HL-60 (cell line): ENCODE results near the gene SLC38A10.

Experiments
- DNase-seq, 2 experiments: peaks; one replicate each; pipeline ENCODE4 v3.0.0-alpha.2; 2010 to 2020; ENCODE audit warnings: low read depth in 1 of 2, low spot score in 1 of 2
- H3K27ac ChIP-seq: fragments of 250-450 bp; sonication (Bioruptor Pico); replicated peaks from 2 replicates; pipeline ENCODE4 v1.5.1; 2020; ENCODE audit warnings: mild to moderate bottlenecking, moderate library complexity
- H3K27me3 ChIP-seq: fragments of 250-450 bp; sonication (Bioruptor Pico); 2 replicates; pipeline ENCODE4 v1.5.1; 2021; ENCODE audit warnings: mild to moderate bottlenecking, moderate library complexity; ENCODE audit not compliant: insufficient read depth, poor library complexity, severe bottlenecking
- H3K4me3 ChIP-seq: replicated peaks from 2 replicates; pipeline ENCODE4 v1.5.1; 2011; ENCODE audit warnings: mild to moderate bottlenecking, control low read depth, low read length; ENCODE audit not compliant: insufficient read depth
- GABPA ChIP-seq: IDR thresholded peaks from 2 replicates; pipeline ENCODE4 v1.6.1; 2012; ENCODE audit warnings: low read depth
- POLR2AphosphoS5 ChIP-seq: IDR thresholded peaks from 2 replicates; pipeline ENCODE4 v1.6.1; 2012; ENCODE audit warnings: low read depth
- REST ChIP-seq: IDR thresholded peaks from 2 replicates; pipeline ENCODE4 v1.6.1; 2012; ENCODE audit warnings: low read depth; ENCODE audit not compliant: insufficient replicate concordance
- SPI1 ChIP-seq: IDR thresholded peaks from 2 replicates; pipeline ENCODE4 v1.6.1; 2012; ENCODE audit warnings: low read depth, mild to moderate bottlenecking, borderline replicate concordance
- TF ChIP-seq, protein P1 (sequence below): IDR thresholded peaks from one replicate; pipeline ENCODE4 v1.5.1; 2011; ENCODE audit warnings: low read length, control low read depth, inconsistent platforms; ENCODE audit not compliant: insufficient read depth

The SLC38A10 gene

GRCh38 chr17:81261582-81262336 lies 33.3 kb downstream of the SLC38A10 start:
- TF ChIP-seq, protein P1, sequence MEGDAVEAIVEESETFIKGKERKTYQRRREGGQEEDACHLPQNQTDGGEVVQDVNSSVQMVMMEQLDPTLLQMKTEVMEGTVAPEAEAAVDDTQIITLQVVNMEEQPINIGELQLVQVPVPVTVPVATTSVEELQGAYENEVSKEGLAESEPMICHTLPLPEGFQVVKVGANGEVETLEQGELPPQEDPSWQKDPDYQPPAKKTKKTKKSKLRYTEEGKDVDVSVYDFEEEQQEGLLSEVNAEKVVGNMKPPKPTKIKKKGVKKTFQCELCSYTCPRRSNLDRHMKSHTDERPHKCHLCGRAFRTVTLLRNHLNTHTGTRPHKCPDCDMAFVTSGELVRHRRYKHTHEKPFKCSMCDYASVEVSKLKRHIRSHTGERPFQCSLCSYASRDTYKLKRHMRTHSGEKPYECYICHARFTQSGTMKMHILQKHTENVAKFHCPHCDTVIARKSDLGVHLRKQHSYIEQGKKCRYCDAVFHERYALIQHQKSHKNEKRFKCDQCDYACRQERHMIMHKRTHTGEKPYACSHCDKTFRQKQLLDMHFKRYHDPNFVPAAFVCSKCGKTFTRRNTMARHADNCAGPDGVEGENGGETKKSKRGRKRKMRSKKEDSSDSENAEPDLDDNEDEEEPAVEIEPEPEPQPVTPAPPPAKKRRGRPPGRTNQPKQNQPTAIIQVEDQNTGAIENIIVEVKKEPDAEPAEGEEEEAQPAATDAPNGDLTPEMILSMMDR: no peak
- no peak for TF ChIP-seq SPI1
- no peak for TF ChIP-seq POLR2AphosphoS5
- TF ChIP-seq GABPA: no peak
- no peak for TF ChIP-seq REST
- DNase-seq: peak in 1 of 2 experiments; percentile 30
- Histone ChIP-seq H3K27me3 (no peaks in the 10 kb centered on the region), H3K27ac (no peak overlapping the region), H3K4me3 (no peak overlapping the region)

GRCh38 chr17:81261096-81261495 lies 34.0 kb downstream of the SLC38A10 start:
- DNase-seq: no peak
- no peak overlapping the region for H3K4me3 ChIP-seq
- TF ChIP-seq REST: no peak
- TF ChIP-seq POLR2AphosphoS5: no peak
- TF ChIP-seq, protein P1: no peak
- TF ChIP-seq GABPA: no peak
- TF ChIP-seq SPI1: no peak
- H3K27me3 ChIP-seq: no peaks in the 10 kb centered on the region
- H3K27ac ChIP-seq: no peak overlapping the region

GRCh38 chr17:81260641-81261040 lies 34.5 kb downstream of the SLC38A10 start:
- Histone ChIP-seq H3K27ac (no peak overlapping the region), H3K4me3 (no peak overlapping the region), H3K27me3 (no peaks in the 10 kb centered on the region)
- TF ChIP-seq SPI1 (no peak), POLR2AphosphoS5 (no peak), GABPA (no peak), REST (no peak)
- TF ChIP-seq, protein P1: no peak
- DNase-seq: no peak
